ENCODE measurements around the gene ZNF763. TPM values are rescaled to one million over a fixed set of nuclear protein-coding genes. Genes with fewer than 3 reads are reported as not detected.

ZNF763 gene
- polyA plus RNA-seq, 3 donors = 1.3 to 2.6 (median 1.7) TPM

GRCh38 chr19:11995174-11995573 lies 30.3 kb downstream of the ZNF763 start:
- Histone ChIP-seq H3K9ac (ENCODE audit: insufficient read depth, low read length, poor library complexity, severe bottlenecking) (no peak overlapping the region), H3K27ac (ENCODE audit: low read depth in 1 of 2, low read length in 2 of 2) (no peak overlapping the region), H3K4me1 (ENCODE audit: control insufficient read depth in 1 of 2, insufficient read depth in 2 of 2, low read length in 2 of 2) (no peaks in the 10 kb centered on the region), H3K4me3 (replicated peaks in 1 of 3; ENCODE audit: low read depth in 2 of 3, low read length in 3 of 3) (no peak overlapping the region), H4K20me1 (ENCODE audit: insufficient read depth, low read length) (peaks cover 15% of the 10 kb centered on the region), H2AFZ (ENCODE audit: insufficient read depth, low read depth, low read length, poor library complexity, severe bottlenecking) (no peak overlapping the region), H3K9me3 (replicated peaks in 1 of 2; ENCODE audit: control insufficient read depth in 1 of 2, insufficient read depth in 1 of 2, low read length in 2 of 2) (peaks cover 52 to 54% of the 10 kb centered on the region in 2 donors), H3K36me3 (replicated peaks in 1 of 2; ENCODE audit: control insufficient read depth in 1 of 2, insufficient read depth in 2 of 2, low read length in 2 of 2) (peaks cover 0 to 44% of the 10 kb centered on the region in 2 donors), H3K4me2 (replicated peaks; ENCODE audit: extremely low read depth, low read length, poor library complexity, severe bottlenecking) (no peak overlapping the region), H3K27me3 (ENCODE audit: control insufficient read depth in 2 of 2, insufficient read depth in 2 of 2, low read length in 2 of 2) (no peaks in the 10 kb centered on the region), H3K79me2 (ENCODE audit: insufficient read depth, low read length) (peaks cover 81% of the 10 kb centered on the region)
- no CpG with 5 or more reads among the region's 1 CpG for WGBS (ENCODE audit: insufficient coverage)
- H3K36me3 Mint-ChIP-seq = peaks cover 25 to 64% of the 10 kb centered on the region in 2 donors
- no peak for TF ChIP-seq CTCF (IDR thresholded peaks at IDR 0.05)
- H3K9me3 Mint-ChIP-seq = peaks cover 22 to 58% (median 47%) of the 10 kb centered on the region in 7 donors
- no peak overlapping the region for H3K27ac Mint-ChIP-seq
- peaks cover 7% of the 10 kb centered on the region for H3K4me1 Mint-ChIP-seq
- intact Hi-C loops (cut with micrococcal nuclease) = no loop called here
- DNase-seq = no peak
- no peak overlapping the region for H3K4me3 Mint-ChIP-seq
- no peaks in the 10 kb centered on the region for H3K27me3 Mint-ChIP-seq (ENCODE audit: low read depth in 3 of 3)

- Histone ChIP-seq H3K4me2 (replicated peaks; ENCODE audit: extremely low read depth, low read length, poor library complexity, severe bottlenecking) (no peak overlapping the region), H3K36me3 (replicated peaks in 1 of 2; ENCODE audit: control insufficient read depth in 1 of 2, insufficient read depth in 2 of 2, low read length in 2 of 2) (peaks cover 13 to 66% of the 10 kb centered on the region in 2 donors), H4K20me1 (ENCODE audit: insufficient read depth, low read length) (no peaks in the 10 kb centered on the region), H3K9ac (ENCODE audit: insufficient read depth, low read length, poor library complexity, severe bottlenecking) (no peak overlapping the region), H3K9me3 (replicated peaks in 1 of 2; ENCODE audit: control insufficient read depth in 1 of 2, insufficient read depth in 1 of 2, low read length in 2 of 2) (peaks cover 62 to 77% of the 10 kb centered on the region in 2 donors), H3K4me3 (replicated peaks in 1 of 3; ENCODE audit: low read depth in 2 of 3, low read length in 3 of 3) (peak overlapping the region in 1 of 3 experiments; percentile 3), H3K4me1 (ENCODE audit: control insufficient read depth in 1 of 2, insufficient read depth in 2 of 2, low read length in 2 of 2) (no peaks in the 10 kb centered on the region), H3K79me2 (ENCODE audit: insufficient read depth, low read length) (peaks cover 36% of the 10 kb centered on the region), H3K27me3 (ENCODE audit: control insufficient read depth in 2 of 2, insufficient read depth in 2 of 2, low read length in 2 of 2) (no peaks in the 10 kb centered on the region), H3K27ac (ENCODE audit: low read depth in 1 of 2, low read length in 2 of 2) (no peak overlapping the region), H2AFZ (ENCODE audit: insufficient read depth, low read depth, low read length, poor library complexity, severe bottlenecking) (no peak overlapping the region)
- H3K4me3 Mint-ChIP-seq = no peak overlapping the region
- no peak for TF ChIP-seq CTCF (IDR thresholded peaks at IDR 0.05)
- WGBS (ENCODE audit: insufficient coverage) = 100% methylated on average over 3 of the region's 9 CpGs
- no peak for DNase-seq
- peaks cover 0 to 1% (median 0%) of the 10 kb centered on the region in 3 donors for H3K27me3 Mint-ChIP-seq (ENCODE audit: low read depth in 3 of 3)
- intact Hi-C loops (cut with micrococcal nuclease) = no loop called here
- H3K27ac Mint-ChIP-seq = no peak overlapping the region
- H3K36me3 Mint-ChIP-seq = peaks cover 34 to 61% of the 10 kb centered on the region in 2 donors
- H3K9me3 Mint-ChIP-seq = peaks cover 24 to 76% (median 72%) of the 10 kb centered on the region in 7 donors
- H3K4me1 Mint-ChIP-seq = no peaks in the 10 kb centered on the region
Observed at GRCh38 chr19:12000152-12000981, 35.5 kb downstream of the ZNF763 start.

Data from CD14-positive monocyte (primary cell).